ENCODE measurements around the gene CHAC1.

DNA sequence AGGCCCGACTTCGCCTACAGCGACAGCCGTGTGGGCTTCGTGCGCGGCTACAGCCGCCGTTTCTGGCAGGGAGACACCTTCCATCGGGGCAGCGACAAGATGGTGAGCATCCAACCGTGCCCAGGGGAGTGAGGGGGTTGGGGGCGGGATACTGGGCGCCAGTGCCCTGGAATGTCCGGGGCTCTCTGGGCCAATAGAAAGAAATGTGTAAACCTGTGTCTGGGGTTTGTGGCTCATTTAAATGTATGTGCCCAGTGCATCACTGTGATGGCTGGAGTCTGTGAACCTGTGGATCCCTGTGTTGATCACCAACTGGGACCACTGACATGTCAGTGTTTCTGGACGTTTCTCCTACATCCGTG lies 423 bp downstream of the CHAC1 start:
- TF ChIP-seq POLR2A (IDR thresholded peaks at IDR 0.05) (no peak), POLR2AphosphoS5 (IDR thresholded peaks at IDR 0.05) (no peak)
- TF ChIP-seq, protein P1, sequence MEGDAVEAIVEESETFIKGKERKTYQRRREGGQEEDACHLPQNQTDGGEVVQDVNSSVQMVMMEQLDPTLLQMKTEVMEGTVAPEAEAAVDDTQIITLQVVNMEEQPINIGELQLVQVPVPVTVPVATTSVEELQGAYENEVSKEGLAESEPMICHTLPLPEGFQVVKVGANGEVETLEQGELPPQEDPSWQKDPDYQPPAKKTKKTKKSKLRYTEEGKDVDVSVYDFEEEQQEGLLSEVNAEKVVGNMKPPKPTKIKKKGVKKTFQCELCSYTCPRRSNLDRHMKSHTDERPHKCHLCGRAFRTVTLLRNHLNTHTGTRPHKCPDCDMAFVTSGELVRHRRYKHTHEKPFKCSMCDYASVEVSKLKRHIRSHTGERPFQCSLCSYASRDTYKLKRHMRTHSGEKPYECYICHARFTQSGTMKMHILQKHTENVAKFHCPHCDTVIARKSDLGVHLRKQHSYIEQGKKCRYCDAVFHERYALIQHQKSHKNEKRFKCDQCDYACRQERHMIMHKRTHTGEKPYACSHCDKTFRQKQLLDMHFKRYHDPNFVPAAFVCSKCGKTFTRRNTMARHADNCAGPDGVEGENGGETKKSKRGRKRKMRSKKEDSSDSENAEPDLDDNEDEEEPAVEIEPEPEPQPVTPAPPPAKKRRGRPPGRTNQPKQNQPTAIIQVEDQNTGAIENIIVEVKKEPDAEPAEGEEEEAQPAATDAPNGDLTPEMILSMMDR (IDR thresholded peaks at IDR 0.05) = no peak
